NCI-H1417 treated with DMSO at 0.1 percent for 48 hours (cell line): ENCODE results near the gene WFS1.

Experiments used
- DNase-seq: peaks from one replicate; lab custom pipeline; 2025; lab: John Stamatoyannopoulos, UW

WFS1 gene

GRCh38 chr4:6300359-6300758 is 30.7 kb downstream of the WFS1 start:
- no peak for DNase-seq

- DNase-seq: no peak
Observed at GRCh38 chr4:6301051-6301731, 31.5 kb downstream of the WFS1 start.

DNA sequence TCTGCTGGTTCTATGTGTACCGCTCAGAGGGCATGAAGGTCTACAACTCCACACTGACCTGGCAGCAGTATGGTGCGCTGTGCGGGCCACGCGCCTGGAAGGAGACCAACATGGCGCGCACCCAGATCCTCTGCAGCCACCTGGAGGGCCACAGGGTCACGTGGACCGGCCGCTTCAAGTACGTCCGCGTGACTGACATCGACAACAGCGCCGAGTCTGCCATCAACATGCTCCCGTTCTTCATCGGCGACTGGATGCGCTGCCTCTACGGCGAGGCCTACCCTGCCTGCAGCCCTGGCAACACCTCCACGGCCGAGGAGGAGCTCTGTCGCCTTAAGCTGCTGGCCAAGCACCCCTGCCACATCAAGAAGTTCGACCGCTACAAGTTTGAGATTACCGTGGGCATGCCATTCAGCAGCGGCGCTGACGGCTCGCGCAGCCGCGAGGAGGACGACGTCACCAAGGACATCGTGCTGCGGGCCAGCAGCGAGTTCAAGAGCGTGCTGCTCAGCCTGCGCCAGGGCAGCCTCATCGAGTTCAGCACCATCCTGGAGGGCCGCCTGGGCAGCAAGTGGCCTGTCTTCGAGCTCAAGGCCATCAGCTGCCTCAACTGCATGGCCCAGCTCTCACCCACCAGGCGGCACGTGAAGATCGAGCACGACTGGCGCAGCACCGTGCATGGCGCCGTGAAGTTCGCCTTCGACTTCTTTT is 32.2 kb downstream of the WFS1 start:
- no peak for DNase-seq

- DNase-seq: no peak
Observed at GRCh38 chr4:6302869-6303268, 33.2 kb downstream of the WFS1 start.

DNA sequence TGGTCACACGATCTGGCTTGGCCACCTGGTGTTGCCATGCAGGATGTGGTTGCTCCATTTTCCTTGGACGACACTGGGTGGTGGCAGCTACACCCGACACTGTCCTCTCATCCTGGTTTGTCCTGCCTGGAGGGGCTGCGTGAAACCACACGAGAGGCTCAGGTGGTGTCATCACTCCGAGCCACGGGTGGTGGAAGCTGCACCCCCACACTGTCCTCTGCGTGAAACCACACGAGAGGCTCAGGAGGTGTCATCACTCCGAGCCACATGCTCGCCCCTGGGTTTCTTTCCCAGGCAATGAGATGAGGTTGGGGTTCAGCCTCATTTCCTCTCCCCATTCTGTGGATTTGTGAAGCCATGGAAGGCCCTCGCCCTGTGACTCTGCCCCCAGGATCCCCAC is 34.3 kb downstream of the WFS1 start:
- no peak for DNase-seq

GRCh38 chr4:6306299-6306698 is 36.6 kb downstream of the WFS1 start:
- DNase-seq: no peak

DNA sequence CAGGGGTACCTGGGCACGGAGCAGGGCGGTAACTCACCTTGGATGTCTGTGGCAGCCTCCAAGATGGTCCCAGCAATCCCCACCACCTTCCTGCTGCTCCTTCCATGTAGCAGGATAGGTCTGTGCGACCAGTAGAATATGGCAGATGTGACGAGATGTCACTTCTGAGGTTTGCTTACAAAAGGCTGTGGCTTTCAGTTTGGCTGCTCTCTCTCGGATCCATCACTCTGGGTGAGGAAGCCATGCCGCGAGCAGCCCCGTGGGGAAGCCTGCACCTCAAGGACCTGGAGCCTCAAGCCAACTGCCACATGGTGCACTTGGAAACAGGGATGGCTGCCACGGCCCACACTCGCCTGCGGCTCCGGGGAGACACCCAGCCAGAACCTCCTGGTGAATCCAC is 37.6 kb downstream of the WFS1 start:
- DNase-seq: no peak

DNA sequence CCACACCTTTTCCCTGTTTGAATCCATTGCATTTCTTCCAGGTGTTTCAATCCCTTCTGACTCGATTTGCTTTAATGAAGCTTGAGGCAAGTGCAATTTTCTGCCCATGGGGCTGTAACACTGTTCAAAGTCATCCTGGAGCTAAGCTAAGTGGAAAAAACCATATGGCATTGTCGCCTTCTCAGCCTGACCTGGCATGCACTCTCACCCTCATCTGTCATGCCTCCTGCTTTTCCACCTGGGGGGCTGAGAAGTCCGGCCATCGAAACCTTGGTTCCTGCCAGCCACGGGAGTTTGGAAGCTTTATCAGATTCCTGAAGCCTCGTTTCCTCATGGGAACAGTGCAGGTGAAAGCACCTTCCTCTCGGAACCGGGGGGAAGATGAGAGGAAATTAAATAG is 38.2 kb downstream of the WFS1 start:
- DNase-seq: no peak

DNA sequence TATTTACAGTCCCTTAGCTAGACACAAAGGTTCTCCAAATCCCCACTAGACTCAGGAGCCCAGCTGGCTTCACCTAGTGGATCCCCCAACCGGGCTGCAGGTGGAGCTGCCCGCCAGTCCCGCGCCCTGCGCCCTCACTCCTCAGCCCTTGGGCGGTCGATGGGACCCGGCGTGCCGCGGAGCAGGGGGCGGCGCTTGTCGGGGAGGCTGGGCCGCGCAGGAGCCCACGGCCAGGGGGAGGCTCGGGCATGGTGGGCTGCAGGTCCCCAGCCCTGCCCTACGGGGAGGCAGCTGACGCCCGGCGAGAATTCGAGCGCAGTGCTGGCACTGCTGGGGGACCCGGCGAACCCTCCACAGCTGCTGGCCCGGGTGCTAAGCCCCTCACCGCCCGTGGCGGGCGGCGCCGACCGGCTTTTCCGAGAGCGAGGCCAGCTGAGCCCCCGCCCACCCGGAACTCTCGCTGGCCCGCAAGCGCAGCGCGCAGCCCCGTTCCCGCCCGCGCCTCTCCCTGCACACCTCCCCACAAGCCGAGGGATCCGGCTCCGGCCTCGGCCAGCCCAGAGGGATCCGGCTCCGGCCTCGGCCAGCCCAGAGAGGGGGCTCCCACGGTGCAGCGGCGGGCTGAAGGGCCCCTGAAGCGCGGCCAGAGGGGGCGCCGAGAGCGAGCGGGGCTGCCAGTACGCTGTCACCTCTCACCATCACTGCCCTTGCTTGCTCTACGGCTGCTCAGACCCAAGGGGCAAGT is 39.4 kb downstream of the WFS1 start:
- DNase-seq: no peak

DNA sequence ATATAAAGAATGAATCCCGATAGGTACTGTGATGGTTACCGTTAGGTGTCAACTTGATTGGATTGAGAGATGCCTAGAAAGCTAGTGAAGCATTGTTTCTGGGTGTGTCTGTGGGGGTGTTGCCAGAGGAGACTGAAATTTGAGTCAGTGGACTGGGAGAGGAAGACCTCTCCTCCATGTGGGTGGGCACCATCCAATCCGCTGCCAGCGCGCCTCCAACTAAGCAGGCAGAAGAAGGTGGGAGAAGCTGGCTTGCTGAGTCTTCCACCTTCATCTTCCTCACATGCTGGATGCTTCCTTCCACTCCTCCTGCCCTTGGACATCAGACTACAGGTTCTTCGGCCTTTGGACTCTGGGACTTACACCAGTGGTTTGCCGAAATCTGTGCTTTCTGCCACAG is 40.1 kb downstream of the WFS1 start:
- no peak for DNase-seq

DNA sequence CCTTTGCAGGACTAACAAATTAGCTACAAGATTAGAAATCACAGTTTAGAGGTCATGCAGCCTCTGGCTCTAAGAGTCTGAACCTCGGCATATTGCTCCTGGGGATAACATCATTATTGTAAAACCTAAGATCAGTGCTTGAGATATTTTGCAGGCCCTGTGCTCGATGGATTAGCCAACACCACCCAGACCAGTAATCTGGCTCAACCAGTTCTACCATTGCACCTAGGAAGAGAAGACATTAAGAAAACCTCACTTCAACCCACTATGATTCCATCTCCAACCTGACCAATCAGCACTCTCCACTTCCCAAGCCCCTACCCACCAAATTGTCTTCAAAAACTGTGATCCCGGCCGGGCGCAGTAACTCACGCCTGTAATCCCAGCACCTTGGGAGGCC is 43.6 kb downstream of the WFS1 start:
- no peak for DNase-seq

- no peak for DNase-seq
Observed at GRCh38 chr4:6316461-6317003, 46.9 kb downstream of the WFS1 start.

DNA sequence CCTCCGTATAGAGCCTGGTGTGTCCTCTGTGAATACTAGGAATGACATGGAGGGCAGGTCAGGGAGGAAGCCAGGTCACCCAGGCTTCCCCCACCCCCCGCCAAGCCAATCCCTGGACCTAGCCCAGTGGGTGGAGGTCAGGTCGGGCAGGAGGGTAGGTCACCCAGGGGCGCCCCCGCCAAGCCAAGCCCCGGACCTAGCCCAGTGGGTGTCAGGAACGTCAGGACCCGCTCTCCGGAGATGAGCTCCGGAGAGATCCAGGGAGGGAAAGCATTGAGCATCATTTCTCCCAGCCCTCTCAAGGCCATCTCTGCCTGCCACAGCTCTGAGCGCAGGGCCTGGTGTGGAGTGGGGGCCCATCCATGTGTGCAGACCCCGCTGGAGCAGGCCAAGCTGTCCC is 48.6 kb downstream of the WFS1 start:
- no peak for DNase-seq

DNA sequence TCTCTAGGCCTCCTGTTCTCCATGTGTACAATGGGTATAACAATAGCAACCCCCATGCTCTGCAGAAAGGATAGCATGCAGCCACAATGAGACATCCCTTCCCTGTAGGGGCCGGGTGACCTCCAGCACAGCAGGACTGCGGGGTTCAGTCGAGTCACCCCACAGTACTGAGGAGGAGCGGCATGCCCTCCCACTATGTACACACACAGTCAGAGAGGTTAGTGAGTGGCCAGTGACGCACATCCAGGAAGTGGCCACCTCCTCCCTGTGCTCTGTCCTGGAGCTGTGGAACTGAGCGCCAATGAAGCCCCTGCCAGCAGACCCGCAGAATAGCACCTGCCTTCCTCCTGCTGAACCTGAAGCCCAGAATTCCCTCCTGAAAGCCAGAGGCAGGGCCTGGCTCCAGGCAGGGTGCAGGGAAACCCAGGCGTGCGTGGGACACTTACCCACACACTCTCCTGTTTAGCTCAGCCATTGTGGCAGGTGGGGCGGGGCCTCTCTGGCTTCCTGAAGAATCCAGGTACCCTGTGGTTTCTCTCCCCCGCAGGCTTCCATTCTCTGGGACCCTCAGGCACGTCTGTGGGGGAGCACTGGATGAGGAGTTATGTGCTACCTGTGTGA is 50.0 kb downstream of the WFS1 start:
- DNase-seq: no peak

- DNase-seq: no peak
Observed at GRCh38 chr4:6320663-6321062, 51.0 kb downstream of the WFS1 start.

- DNase-seq: no peak
Observed at GRCh38 chr4:6321361-6321760, 51.7 kb downstream of the WFS1 start.

DNA sequence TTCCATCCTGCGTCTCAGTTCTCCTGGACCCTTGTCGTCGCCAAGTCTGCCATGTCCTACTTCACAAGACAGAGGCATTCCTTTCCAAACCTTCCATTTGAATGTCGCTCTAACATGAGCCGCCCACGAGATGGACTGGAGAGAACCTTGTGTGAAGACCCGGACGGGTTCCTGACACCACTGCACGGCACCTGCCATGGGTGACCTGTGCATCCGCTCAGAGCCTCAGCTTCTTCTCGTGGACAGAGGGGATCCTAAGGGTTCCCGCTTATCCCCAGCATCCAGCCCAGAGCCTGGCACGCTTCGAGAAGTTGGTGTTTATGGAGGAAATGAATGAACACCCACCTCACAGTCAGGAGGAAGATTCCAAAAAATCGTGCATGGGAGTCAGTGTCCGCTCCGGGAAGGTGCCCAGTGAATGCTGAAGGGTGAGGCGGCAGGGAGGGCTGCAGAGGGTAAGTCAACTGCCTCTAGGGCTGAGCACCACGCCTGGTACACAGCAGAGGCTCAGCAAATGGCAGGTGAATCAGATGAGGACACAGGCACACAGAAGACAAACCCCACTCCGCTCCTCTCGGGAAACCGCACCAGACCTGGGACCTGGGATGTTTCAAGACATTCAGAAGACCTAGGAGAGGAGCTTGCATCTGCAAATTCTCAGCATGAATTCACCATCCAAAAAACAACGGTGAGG is 52.6 kb downstream of the WFS1 start:
- DNase-seq: no peak

DNA sequence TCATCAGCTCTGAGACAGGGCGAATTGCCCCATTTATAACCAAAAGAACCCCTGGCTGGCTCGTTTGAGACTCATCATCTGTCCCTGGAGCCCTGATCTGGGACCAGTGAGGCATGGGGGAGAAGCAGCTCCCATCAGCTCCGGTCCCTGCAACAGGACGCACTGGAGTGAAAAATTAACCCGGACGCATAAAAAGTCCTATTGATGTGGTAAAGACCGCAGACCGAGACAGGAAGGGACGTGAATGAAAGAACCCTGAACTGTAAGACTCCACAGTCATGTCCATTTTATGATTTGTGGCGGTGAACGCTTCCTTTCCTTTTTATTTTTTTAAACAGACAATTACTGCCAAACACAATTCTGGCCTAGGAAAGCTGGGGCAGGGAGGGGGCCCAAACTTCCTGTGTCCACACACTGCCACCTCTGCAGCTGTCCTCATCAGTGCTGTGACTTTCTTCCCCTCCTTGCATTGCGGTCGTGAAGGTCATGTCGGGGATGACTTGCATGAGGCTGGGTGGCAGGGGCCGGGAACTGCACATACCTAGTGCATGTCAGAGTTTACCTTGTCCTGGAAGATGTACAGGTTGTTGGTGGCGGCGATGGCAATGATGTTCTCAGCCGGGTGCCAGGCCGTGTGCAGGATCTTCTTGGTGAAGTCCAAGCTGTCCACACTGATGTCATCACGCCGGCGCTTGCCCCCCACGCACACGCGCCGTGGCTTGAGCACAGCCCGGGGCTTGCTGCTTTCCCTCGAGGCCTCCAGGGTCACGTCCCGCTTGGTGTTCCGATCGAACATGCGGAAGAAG is 53.3 kb downstream of the WFS1 start:
- DNase-seq: no peak

- DNase-seq: no peak
Observed at GRCh38 chr4:6324461-6324998, 54.9 kb downstream of the WFS1 start.

- DNase-seq: no peak
Observed at GRCh38 chr4:6324999-6325787, 55.5 kb downstream of the WFS1 start.
